SU-DHL-6 (cell line): ENCODE measurements around the gene CDH13.

Source experiments
- EZH2phosphoT487 ChIP-seq: fragments of 200-600 bp; sonication (generic), shearing (Covaris generic); conservative IDR thresholded peaks from 2 replicates; pipeline ENCODE4 v1.6.1; 2018; ENCODE audit warnings: mild to moderate bottlenecking, antibody characterized with exemption, low read length, moderate library complexity, mixed read lengths
- TF ChIP-seq, protein P1 (sequence below): fragments of 200-600 bp; sonication (generic); IDR thresholded peaks from one replicate; pipeline ENCODE4 v1.5.1; 2017; ENCODE audit warnings: antibody characterized with exemption, mild to moderate bottlenecking, low read length, moderate library complexity; ENCODE audit not compliant: insufficient read depth, poor library complexity, severe bottlenecking

GRCh38 chr16:83730812-83731211, 1104.0 kb downstream of the CDH13 start:
- TF ChIP-seq, protein P1, sequence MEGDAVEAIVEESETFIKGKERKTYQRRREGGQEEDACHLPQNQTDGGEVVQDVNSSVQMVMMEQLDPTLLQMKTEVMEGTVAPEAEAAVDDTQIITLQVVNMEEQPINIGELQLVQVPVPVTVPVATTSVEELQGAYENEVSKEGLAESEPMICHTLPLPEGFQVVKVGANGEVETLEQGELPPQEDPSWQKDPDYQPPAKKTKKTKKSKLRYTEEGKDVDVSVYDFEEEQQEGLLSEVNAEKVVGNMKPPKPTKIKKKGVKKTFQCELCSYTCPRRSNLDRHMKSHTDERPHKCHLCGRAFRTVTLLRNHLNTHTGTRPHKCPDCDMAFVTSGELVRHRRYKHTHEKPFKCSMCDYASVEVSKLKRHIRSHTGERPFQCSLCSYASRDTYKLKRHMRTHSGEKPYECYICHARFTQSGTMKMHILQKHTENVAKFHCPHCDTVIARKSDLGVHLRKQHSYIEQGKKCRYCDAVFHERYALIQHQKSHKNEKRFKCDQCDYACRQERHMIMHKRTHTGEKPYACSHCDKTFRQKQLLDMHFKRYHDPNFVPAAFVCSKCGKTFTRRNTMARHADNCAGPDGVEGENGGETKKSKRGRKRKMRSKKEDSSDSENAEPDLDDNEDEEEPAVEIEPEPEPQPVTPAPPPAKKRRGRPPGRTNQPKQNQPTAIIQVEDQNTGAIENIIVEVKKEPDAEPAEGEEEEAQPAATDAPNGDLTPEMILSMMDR = no peak
- no peak for TF ChIP-seq EZH2phosphoT487
